ENCODE data around the gene GNG7. TPM values are rescaled to one million over a fixed set of nuclear protein-coding genes. Genes with fewer than 3 reads are reported as not detected.
A peak's percentile ranks its signal among the peaks of the same experiment; 100 is the strongest.

The GNG7 gene
- polyA plus RNA-seq, 4 donors, result 0.99 to 3.5 (median 2.6) TPM; not detected in 1

- Histone ChIP-seq H3K27me3 (ENCODE audit: control insufficient read depth in 3 of 3, insufficient read depth in 3 of 3, low read length in 3 of 3) (no peaks in the 10 kb centered on the region), H3K4me3 (ENCODE audit: low read depth in 1 of 3, low read length in 3 of 3) (peak overlapping the region in 2 of 3 donors; percentile 57 to 60), H3K36me3 (ENCODE audit: control insufficient read depth in 3 of 3, insufficient read depth in 2 of 3, low read depth in 1 of 3, low read length in 3 of 3) (no peaks in the 10 kb centered on the region), H3K4me1 (ENCODE audit: control insufficient read depth in 3 of 3, insufficient read depth in 2 of 3, low read depth in 1 of 3, low read length in 2 of 3) (peaks cover 0 to 9% (median 0%) of the 10 kb centered on the region in 3 donors), H3K9me3 (ENCODE audit: control insufficient read depth in 2 of 2, insufficient read depth in 1 of 2, low read depth in 1 of 2, low read length in 1 of 2) (no peaks in the 10 kb centered on the region), H3K27ac (ENCODE audit: low read depth in 1 of 3, low read length in 2 of 3) (peak overlapping the region in 1 of 3 donors; percentile 54)
- DNase-seq, result peak; percentile 84 to 93
- 15 to 25% (median 21%) methylated on average over 43 to 46 of the region's 46 CpGs for WGBS, 3 donors
- no peak for FAIRE-seq
These were observed 239.7 kb downstream of the GNG7 start for GRCh38 chr19:2462635-2463421.

GRCh38 chr19:2461751-2462634 lies 240.5 kb downstream of the GNG7 start:
- H3K4me1 ChIP-seq (ENCODE audit: control insufficient read depth in 3 of 3, insufficient read depth in 2 of 3, low read depth in 1 of 3, low read length in 2 of 3), result peaks cover 0 to 9% (median 0%) of the 10 kb centered on the region in 3 donors
- H3K4me3 ChIP-seq (ENCODE audit: low read depth in 1 of 3, low read length in 3 of 3), result peak overlapping the region; percentile 31 to 60 (median 57)
- H3K27ac ChIP-seq (ENCODE audit: low read depth in 1 of 3, low read length in 2 of 3), result peak overlapping the region in 1 of 3 donors; percentile 16
- peak; percentile 45 to 56 for DNase-seq
- H3K9me3 ChIP-seq (ENCODE audit: control insufficient read depth in 2 of 2, insufficient read depth in 1 of 2, low read depth in 1 of 2, low read length in 1 of 2), result no peaks in the 10 kb centered on the region
- no peak for FAIRE-seq
- WGBS, 3 donors, result 2 to 4% (median 3%) methylated on average over 61 to 62 of the region's 62 CpGs
- H3K27me3 ChIP-seq (ENCODE audit: control insufficient read depth in 3 of 3, insufficient read depth in 3 of 3, low read length in 3 of 3), result no peaks in the 10 kb centered on the region
- no peaks in the 10 kb centered on the region for H3K36me3 ChIP-seq (ENCODE audit: control insufficient read depth in 3 of 3, insufficient read depth in 2 of 3, low read depth in 1 of 3, low read length in 3 of 3)

Other genes with a start within 250 kb of the GNG7 start
- gene LMNB2, start 245.7 kb downstream of the GNG7 start, polyA plus RNA-seq, result 10 to 100 TPM in 2 of 4 donors, 1 to 10 TPM in 2; 7.3 to 69.3 (median 21.8) TPM
- gene GADD45B, start 226.6 kb downstream of the GNG7 start, polyA plus RNA-seq, result 10 to 100 TPM; 12.1 to 40.4 (median 15.1) TPM
- gene DIRAS1, start 18.7 kb upstream of the GNG7 start, polyA plus RNA-seq, result 1 to 10 TPM in 2 of 4 donors, under 1 TPM in 1, not detected in 1; 0.25 to 3.0 (median 1.6) TPM
- gene SLC39A3, start 37.3 kb upstream of the GNG7 start, polyA plus RNA-seq, result 10 to 100 TPM; 10.7 to 39.1 (median 15.1) TPM
- gene SGTA, start 80.6 kb upstream of the GNG7 start, polyA plus RNA-seq, result 10 to 100 TPM; 38.2 to 79.5 (median 69.7) TPM
- 10 to 100 TPM; 36.6 to 86.3 (median 78.1) TPM for gene THOP1, start 82.8 kb upstream of the GNG7 start, polyA plus RNA-seq
- 1 to 10 TPM; 2.0 to 6.7 (median 4.5) TPM for gene ZNF554, start 117.2 kb upstream of the GNG7 start, polyA plus RNA-seq
- 1 to 10 TPM; 1.5 to 4.0 (median 1.9) TPM for gene ZNF555, start 138.8 kb upstream of the GNG7 start, polyA plus RNA-seq
- under 1 TPM in 2 of 4 donors, not detected in 2; 0.03 to 0.22 TPM for gene ZNF556, start 164.6 kb upstream of the GNG7 start, polyA plus RNA-seq
- 10 to 100 TPM in 3 of 4 donors, 1 to 10 TPM in 1; 4.5 to 19.2 (median 15.2) TPM for gene ZNF57, start 198.2 kb upstream of the GNG7 start, polyA plus RNA-seq
- gene ZNF77, start 242.3 kb upstream of the GNG7 start, polyA plus RNA-seq, result 1 to 10 TPM; 1.1 to 7.8 (median 1.9) TPM

Measured in small intestine (tissue), 7 donors.